ENCODE data around the gene DGKI. TPM values are rescaled to one million over a fixed set of nuclear protein-coding genes. Genes with fewer than 3 reads are reported as not detected.

DGKI gene
- total and polyA plus RNA-seq, 2 experiments from 2014 or later: 0.16 to 1.0 TPM

DNA sequence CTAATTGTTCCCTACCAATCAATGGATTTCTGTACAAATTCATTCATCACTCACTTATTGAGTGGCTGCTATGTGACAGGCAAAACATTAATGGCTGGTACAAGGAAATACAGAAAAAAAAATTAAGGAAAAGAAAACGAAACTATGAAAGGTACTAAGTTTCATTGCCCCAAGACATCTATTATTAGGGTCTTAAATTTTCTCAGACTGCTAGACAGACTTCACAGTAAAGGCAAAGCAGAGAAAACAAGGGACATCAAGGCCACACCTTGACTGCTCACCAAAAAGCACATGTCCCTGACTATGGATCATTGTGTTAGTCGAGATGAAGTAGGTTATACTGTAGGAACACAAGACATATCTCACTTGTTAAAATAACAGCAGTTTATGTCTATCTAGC is 36.5 kb downstream of the DGKI start (continued):
- no peak for TF ChIP-seq EZH2 (IDR thresholded peaks at IDR 0.05; ENCODE audit: low read depth, unreplicated experiment)
- TF ChIP-seq ZNF114 (CRISPR knock-in tag; IDR thresholded peaks at IDR 0.05): no peak
- TF ChIP-seq, protein P1, sequence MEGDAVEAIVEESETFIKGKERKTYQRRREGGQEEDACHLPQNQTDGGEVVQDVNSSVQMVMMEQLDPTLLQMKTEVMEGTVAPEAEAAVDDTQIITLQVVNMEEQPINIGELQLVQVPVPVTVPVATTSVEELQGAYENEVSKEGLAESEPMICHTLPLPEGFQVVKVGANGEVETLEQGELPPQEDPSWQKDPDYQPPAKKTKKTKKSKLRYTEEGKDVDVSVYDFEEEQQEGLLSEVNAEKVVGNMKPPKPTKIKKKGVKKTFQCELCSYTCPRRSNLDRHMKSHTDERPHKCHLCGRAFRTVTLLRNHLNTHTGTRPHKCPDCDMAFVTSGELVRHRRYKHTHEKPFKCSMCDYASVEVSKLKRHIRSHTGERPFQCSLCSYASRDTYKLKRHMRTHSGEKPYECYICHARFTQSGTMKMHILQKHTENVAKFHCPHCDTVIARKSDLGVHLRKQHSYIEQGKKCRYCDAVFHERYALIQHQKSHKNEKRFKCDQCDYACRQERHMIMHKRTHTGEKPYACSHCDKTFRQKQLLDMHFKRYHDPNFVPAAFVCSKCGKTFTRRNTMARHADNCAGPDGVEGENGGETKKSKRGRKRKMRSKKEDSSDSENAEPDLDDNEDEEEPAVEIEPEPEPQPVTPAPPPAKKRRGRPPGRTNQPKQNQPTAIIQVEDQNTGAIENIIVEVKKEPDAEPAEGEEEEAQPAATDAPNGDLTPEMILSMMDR (conservative IDR thresholded peaks at IDR 0.05; ENCODE audit: low read depth in 2 of 2): no peak
- TF ChIP-seq, protein P2, sequence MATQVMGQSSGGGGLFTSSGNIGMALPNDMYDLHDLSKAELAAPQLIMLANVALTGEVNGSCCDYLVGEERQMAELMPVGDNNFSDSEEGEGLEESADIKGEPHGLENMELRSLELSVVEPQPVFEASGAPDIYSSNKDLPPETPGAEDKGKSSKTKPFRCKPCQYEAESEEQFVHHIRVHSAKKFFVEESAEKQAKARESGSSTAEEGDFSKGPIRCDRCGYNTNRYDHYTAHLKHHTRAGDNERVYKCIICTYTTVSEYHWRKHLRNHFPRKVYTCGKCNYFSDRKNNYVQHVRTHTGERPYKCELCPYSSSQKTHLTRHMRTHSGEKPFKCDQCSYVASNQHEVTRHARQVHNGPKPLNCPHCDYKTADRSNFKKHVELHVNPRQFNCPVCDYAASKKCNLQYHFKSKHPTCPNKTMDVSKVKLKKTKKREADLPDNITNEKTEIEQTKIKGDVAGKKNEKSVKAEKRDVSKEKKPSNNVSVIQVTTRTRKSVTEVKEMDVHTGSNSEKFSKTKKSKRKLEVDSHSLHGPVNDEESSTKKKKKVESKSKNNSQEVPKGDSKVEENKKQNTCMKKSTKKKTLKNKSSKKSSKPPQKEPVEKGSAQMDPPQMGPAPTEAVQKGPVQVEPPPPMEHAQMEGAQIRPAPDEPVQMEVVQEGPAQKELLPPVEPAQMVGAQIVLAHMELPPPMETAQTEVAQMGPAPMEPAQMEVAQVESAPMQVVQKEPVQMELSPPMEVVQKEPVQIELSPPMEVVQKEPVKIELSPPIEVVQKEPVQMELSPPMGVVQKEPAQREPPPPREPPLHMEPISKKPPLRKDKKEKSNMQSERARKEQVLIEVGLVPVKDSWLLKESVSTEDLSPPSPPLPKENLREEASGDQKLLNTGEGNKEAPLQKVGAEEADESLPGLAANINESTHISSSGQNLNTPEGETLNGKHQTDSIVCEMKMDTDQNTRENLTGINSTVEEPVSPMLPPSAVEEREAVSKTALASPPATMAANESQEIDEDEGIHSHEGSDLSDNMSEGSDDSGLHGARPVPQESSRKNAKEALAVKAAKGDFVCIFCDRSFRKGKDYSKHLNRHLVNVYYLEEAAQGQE (IDR thresholded peaks at IDR 0.05; ENCODE audit: unreplicated experiment): no peak
- TF ChIP-seq, protein P3, sequence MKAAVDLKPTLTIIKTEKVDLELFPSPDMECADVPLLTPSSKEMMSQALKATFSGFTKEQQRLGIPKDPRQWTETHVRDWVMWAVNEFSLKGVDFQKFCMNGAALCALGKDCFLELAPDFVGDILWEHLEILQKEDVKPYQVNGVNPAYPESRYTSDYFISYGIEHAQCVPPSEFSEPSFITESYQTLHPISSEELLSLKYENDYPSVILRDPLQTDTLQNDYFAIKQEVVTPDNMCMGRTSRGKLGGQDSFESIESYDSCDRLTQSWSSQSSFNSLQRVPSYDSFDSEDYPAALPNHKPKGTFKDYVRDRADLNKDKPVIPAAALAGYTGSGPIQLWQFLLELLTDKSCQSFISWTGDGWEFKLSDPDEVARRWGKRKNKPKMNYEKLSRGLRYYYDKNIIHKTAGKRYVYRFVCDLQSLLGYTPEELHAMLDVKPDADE (IDR thresholded peaks at IDR 0.05): no peak
- no peak for TF ChIP-seq JUNB (IDR thresholded peaks at IDR 0.05; ENCODE audit: unreplicated experiment)

DNA sequence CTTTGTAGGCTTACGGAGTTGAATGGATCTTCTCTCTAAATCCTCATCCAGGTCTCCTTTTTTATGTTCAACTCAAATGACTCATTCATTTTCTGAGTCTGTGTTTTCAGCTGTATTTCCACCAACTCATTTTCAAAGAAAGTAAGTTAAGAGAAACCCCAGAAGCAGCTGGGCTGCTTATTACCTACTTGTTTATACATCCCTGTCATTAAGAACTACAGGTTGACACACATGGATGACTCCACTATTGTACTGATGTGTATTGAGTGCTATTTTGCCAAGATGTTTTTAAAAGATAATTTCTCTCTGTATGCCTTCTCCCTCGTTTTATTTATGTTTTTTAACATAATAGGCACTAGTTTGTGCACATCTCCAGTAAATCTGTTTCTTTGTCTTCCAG is 41.9 kb downstream of the DGKI start:
- H3K4me3 ChIP-seq: no peak overlapping the region

More for the DNA sequence above, 41.9 kb downstream of the DGKI start:
- Histone ChIP-seq H3K9me2 (ENCODE audit: insufficient read depth) (peaks cover 12% of the 10 kb centered on the region; the same call in 1 of the 2 replicates), H4K20me1 (replicated peaks; ENCODE audit: insufficient read depth) (no peaks in the 10 kb centered on the region; the same call in 1 of the 2 replicates), H3K36me3 (ENCODE audit: insufficient read depth) (no peaks in the 10 kb centered on the region), H3F3A (replicated peaks; ENCODE audit: low read depth) (no peaks in the 10 kb centered on the region), H2AFZ (no peak overlapping the region), H3K27me3 (ENCODE audit: insufficient read depth) (no peaks in the 10 kb centered on the region), H3K27ac (ENCODE audit: low read depth) (no peak overlapping the region), H3K79me2 (replicated peaks; ENCODE audit: insufficient read depth) (no peaks in the 10 kb centered on the region), H3K4me2 (no peak overlapping the region), H3K4me1 (ENCODE audit: insufficient read depth) (peaks cover 27% of the 10 kb centered on the region)
- no peak overlapping the region for H3K4me3 Mint-ChIP-seq
- H3K9me3 Mint-ChIP-seq: no peaks in the 10 kb centered on the region
- no peak overlapping the region for H3K27ac Mint-ChIP-seq
- TF ChIP-seq, protein P3 (IDR thresholded peaks at IDR 0.05): no peak
- TF ChIP-seq, protein P1 (conservative IDR thresholded peaks at IDR 0.05; ENCODE audit: low read depth in 2 of 2): no peak
- TF ChIP-seq, protein P2 (IDR thresholded peaks at IDR 0.05; ENCODE audit: unreplicated experiment): no peak
- TF ChIP-seq CREB1 (CRISPR knock-in tag; IDR thresholded peaks at IDR 0.05; ENCODE audit: low read depth) (no peak), EZH2 (IDR thresholded peaks at IDR 0.05; ENCODE audit: low read depth, unreplicated experiment) (no peak), ZNF331 (CRISPR knock-in tag; IDR thresholded peaks at IDR 0.05; ENCODE audit: low read depth) (no peak), POLR2AphosphoS5 (IDR thresholded peaks at IDR 0.05; ENCODE audit: low read depth) (no peak)
- DNase-seq (ENCODE audit: low spot score): no peak
- peaks cover 21% of the 10 kb centered on the region for H3K4me1 Mint-ChIP-seq
- no peaks in the 10 kb centered on the region for H3K27me3 Mint-ChIP-seq (ENCODE audit: insufficient read depth, low read depth, poor library complexity)
- H3K36me3 Mint-ChIP-seq (ENCODE audit: low read depth): no peaks in the 10 kb centered on the region
- ATAC-seq: no peak

Measured in GM23338 (cell line).